ENCODE results near the gene ENAM.

- no peak for TF ChIP-seq CTCF (IDR thresholded peaks at IDR 0.05)
- TF ChIP-seq, protein P1, sequence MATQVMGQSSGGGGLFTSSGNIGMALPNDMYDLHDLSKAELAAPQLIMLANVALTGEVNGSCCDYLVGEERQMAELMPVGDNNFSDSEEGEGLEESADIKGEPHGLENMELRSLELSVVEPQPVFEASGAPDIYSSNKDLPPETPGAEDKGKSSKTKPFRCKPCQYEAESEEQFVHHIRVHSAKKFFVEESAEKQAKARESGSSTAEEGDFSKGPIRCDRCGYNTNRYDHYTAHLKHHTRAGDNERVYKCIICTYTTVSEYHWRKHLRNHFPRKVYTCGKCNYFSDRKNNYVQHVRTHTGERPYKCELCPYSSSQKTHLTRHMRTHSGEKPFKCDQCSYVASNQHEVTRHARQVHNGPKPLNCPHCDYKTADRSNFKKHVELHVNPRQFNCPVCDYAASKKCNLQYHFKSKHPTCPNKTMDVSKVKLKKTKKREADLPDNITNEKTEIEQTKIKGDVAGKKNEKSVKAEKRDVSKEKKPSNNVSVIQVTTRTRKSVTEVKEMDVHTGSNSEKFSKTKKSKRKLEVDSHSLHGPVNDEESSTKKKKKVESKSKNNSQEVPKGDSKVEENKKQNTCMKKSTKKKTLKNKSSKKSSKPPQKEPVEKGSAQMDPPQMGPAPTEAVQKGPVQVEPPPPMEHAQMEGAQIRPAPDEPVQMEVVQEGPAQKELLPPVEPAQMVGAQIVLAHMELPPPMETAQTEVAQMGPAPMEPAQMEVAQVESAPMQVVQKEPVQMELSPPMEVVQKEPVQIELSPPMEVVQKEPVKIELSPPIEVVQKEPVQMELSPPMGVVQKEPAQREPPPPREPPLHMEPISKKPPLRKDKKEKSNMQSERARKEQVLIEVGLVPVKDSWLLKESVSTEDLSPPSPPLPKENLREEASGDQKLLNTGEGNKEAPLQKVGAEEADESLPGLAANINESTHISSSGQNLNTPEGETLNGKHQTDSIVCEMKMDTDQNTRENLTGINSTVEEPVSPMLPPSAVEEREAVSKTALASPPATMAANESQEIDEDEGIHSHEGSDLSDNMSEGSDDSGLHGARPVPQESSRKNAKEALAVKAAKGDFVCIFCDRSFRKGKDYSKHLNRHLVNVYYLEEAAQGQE (IDR thresholded peaks at IDR 0.05; ENCODE audit: insufficient read depth in 1 of 2, low read depth in 2 of 2, low read length in 1 of 2) = no peak
- TF ChIP-seq SIN3A (IDR thresholded peaks at IDR 0.05; ENCODE audit: borderline replicate concordance, insufficient read depth, low read depth, low read length) = no peak
- TF ChIP-seq POLR2AphosphoS5 (IDR thresholded peaks at IDR 0.05; ENCODE audit: low read depth, low read length) = no peak
- TF ChIP-seq TCF7L2 (IDR thresholded peaks at IDR 0.05; ENCODE audit: low read depth, low read length) = no peak
These were observed 53.2 kb downstream of the ENAM start for GRCh38 chr4:70681704-70682103.

All from Panc1 (cell line).